ENCODE results near the gene HK2.

The HK2 gene

GRCh38 chr2:74886811-74887210 lies 52.9 kb downstream of the HK2 start:
- no peaks in the 10 kb centered on the region for H3K9me3 ChIP-seq (replicated peaks; ENCODE audit: insufficient read depth, low read length)
- H3K4me1 ChIP-seq (ENCODE audit: low read length) = no peaks in the 10 kb centered on the region
- H3K27ac ChIP-seq (ENCODE audit: low read length) = no peak overlapping the region
- no peak overlapping the region for H2AFZ ChIP-seq (ENCODE audit: low read length)
- H3K4me2 ChIP-seq (ENCODE audit: low read depth, low read length) = no peak overlapping the region
- no peaks in the 10 kb centered on the region for H3F3A ChIP-seq (ENCODE audit: insufficient read depth, low read length)
- H4K20me1 ChIP-seq (ENCODE audit: insufficient read depth, low read length) = no peaks in the 10 kb centered on the region
- peaks cover 6% of the 10 kb centered on the region; the same call in 1 of the 2 replicates for H3K36me3 ChIP-seq (replicated peaks; ENCODE audit: insufficient read depth, low read length)
- H3K79me2 ChIP-seq (ENCODE audit: low read length) = no peaks in the 10 kb centered on the region
- no peak overlapping the region for H3K9ac ChIP-seq (ENCODE audit: low read length)
- no peak for DNase-seq
- H3K9me2 ChIP-seq (replicated peaks; ENCODE audit: insufficient read depth, low read length) = no peaks in the 10 kb centered on the region
- no peaks in the 10 kb centered on the region for H3K27me3 ChIP-seq (replicated peaks; ENCODE audit: insufficient read depth, low read length)
- TF ChIP-seq EZH2 (optimal IDR thresholded peaks at IDR 0.05; ENCODE audit: low read depth, low read length) = no peak
- no peak for TF ChIP-seq EZH2phosphoT487 (IDR thresholded peaks at IDR 0.05; ENCODE audit: low read length)
- TF ChIP-seq CTCF (IDR thresholded peaks at IDR 0.05; ENCODE audit: low read length) = no peak
- H3K4me3 ChIP-seq (ENCODE audit: low read length) = no peak overlapping the region

- no peak overlapping the region for H3K4me3 ChIP-seq (ENCODE audit: low read length)
- H3K9ac ChIP-seq (ENCODE audit: low read length) = no peak overlapping the region
- H3K9me2 ChIP-seq (replicated peaks; ENCODE audit: insufficient read depth, low read length) = no peaks in the 10 kb centered on the region
- no peaks in the 10 kb centered on the region for H3F3A ChIP-seq (ENCODE audit: insufficient read depth, low read length)
- H3K4me1 ChIP-seq (ENCODE audit: low read length) = no peaks in the 10 kb centered on the region
- H3K27me3 ChIP-seq (replicated peaks; ENCODE audit: insufficient read depth, low read length) = no peaks in the 10 kb centered on the region
- no peak for DNase-seq
- no peak overlapping the region for H3K27ac ChIP-seq (ENCODE audit: low read length)
- H3K79me2 ChIP-seq (ENCODE audit: low read length) = no peaks in the 10 kb centered on the region
- no peak overlapping the region for H2AFZ ChIP-seq (ENCODE audit: low read length)
- H3K36me3 ChIP-seq (replicated peaks; ENCODE audit: insufficient read depth, low read length) = peaks cover 6% of the 10 kb centered on the region; the same call in 1 of the 2 replicates
- no peak for TF ChIP-seq EZH2phosphoT487 (IDR thresholded peaks at IDR 0.05; ENCODE audit: low read length)
- TF ChIP-seq EZH2 (optimal IDR thresholded peaks at IDR 0.05; ENCODE audit: low read depth, low read length) = no peak
- no peaks in the 10 kb centered on the region for H3K9me3 ChIP-seq (replicated peaks; ENCODE audit: insufficient read depth, low read length)
- no peak overlapping the region for H3K4me2 ChIP-seq (ENCODE audit: low read depth, low read length)
- H4K20me1 ChIP-seq (ENCODE audit: insufficient read depth, low read length) = no peaks in the 10 kb centered on the region
Observed at GRCh38 chr2:74887445-74887951, 53.6 kb downstream of the HK2 start.

- H3K27ac ChIP-seq (ENCODE audit: low read length) = no peak overlapping the region
- H2AFZ ChIP-seq (ENCODE audit: low read length) = no peak overlapping the region
- TF ChIP-seq CTCF (IDR thresholded peaks at IDR 0.05; ENCODE audit: low read length) = no peak
- no peaks in the 10 kb centered on the region for H3K9me2 ChIP-seq (replicated peaks; ENCODE audit: insufficient read depth, low read length)
- H3K4me2 ChIP-seq (ENCODE audit: low read depth, low read length) = no peak overlapping the region
- no peaks in the 10 kb centered on the region for H3K79me2 ChIP-seq (ENCODE audit: low read length)
- no peaks in the 10 kb centered on the region for H4K20me1 ChIP-seq (ENCODE audit: insufficient read depth, low read length)
- H3K27me3 ChIP-seq (replicated peaks; ENCODE audit: insufficient read depth, low read length) = no peaks in the 10 kb centered on the region
- 0 out of 2 replicates have a peak, but pooled peaks cover 6% of the 10 kb centered on the region for H3K36me3 ChIP-seq (replicated peaks; ENCODE audit: insufficient read depth, low read length)
- H3K9me3 ChIP-seq (replicated peaks; ENCODE audit: insufficient read depth, low read length) = no peaks in the 10 kb centered on the region
- H3K9ac ChIP-seq (ENCODE audit: low read length) = no peak overlapping the region
- no peaks in the 10 kb centered on the region for H3F3A ChIP-seq (ENCODE audit: insufficient read depth, low read length)
- no peak for DNase-seq
- no peak overlapping the region for H3K4me3 ChIP-seq (ENCODE audit: low read length)
- no peaks in the 10 kb centered on the region for H3K4me1 ChIP-seq (ENCODE audit: low read length)
Observed at GRCh38 chr2:74887960-74888700, 54.2 kb downstream of the HK2 start.

GRCh38 chr2:74889159-74889558 lies 55.2 kb downstream of the HK2 start:
- Histone ChIP-seq H3K4me3 (ENCODE audit: low read length) (no peak overlapping the region), H3K36me3 (replicated peaks; ENCODE audit: insufficient read depth, low read length) (0 out of 2 replicates have a peak, but pooled peaks cover 6% of the 10 kb centered on the region), H3K27ac (ENCODE audit: low read length) (no peak overlapping the region), H2AFZ (ENCODE audit: low read length) (no peak overlapping the region), H3K27me3 (replicated peaks; ENCODE audit: insufficient read depth, low read length) (no peaks in the 10 kb centered on the region), H3K4me1 (ENCODE audit: low read length) (no peaks in the 10 kb centered on the region), H3K9ac (ENCODE audit: low read length) (no peak overlapping the region), H3K4me2 (ENCODE audit: low read depth, low read length) (no peak overlapping the region), H4K20me1 (ENCODE audit: insufficient read depth, low read length) (no peaks in the 10 kb centered on the region), H3K79me2 (ENCODE audit: low read length) (no peaks in the 10 kb centered on the region), H3K9me2 (replicated peaks; ENCODE audit: insufficient read depth, low read length) (no peaks in the 10 kb centered on the region), H3F3A (ENCODE audit: insufficient read depth, low read length) (no peaks in the 10 kb centered on the region), H3K9me3 (replicated peaks; ENCODE audit: insufficient read depth, low read length) (no peaks in the 10 kb centered on the region)
- no peak for DNase-seq
- no peak for TF ChIP-seq EZH2 (optimal IDR thresholded peaks at IDR 0.05; ENCODE audit: low read depth, low read length)
- no peak for TF ChIP-seq EZH2phosphoT487 (IDR thresholded peaks at IDR 0.05; ENCODE audit: low read length)
- no peak for TF ChIP-seq CTCF (IDR thresholded peaks at IDR 0.05; ENCODE audit: low read length)

Data from MM.1S (cell line).